Endothelial cell of umbilical vein (primary cell): ENCODE data around the gene SNAPC4.

Experiments
- EZH2 ChIP-seq: IDR thresholded peaks from 2 replicates; pipeline ENCODE4 v1.6.1; 2012; ENCODE audit warnings: borderline replicate concordance, low read depth, mild to moderate bottlenecking, moderate library complexity, low read length, inconsistent platforms; ENCODE audit not compliant: severe bottlenecking
- FOS ChIP-seq: IDR thresholded peaks from 2 replicates; pipeline ENCODE4 v1.6.1; 2011; ENCODE audit warnings: mild to moderate bottlenecking, low read length, moderate library complexity, borderline replicate concordance; ENCODE audit not compliant: insufficient read depth
- MYC ChIP-seq: IDR thresholded peaks from one replicate; pipeline ENCODE4 v1.6.1; 2011; ENCODE audit warnings: mild to moderate bottlenecking, low read depth, low read length
- POLR2A ChIP-seq: IDR thresholded peaks from 2 replicates; pipeline ENCODE4 v1.6.1; 2012; ENCODE audit warnings: low read depth, mild to moderate bottlenecking, control low read depth, low read length
- POLR2AphosphoS5 ChIP-seq: IDR thresholded peaks from 2 replicates; pipeline ENCODE4 v1.6.1; 2012; ENCODE audit warnings: low read depth, mild to moderate bottlenecking, control low read depth, low read length, moderate library complexity; ENCODE audit not compliant: insufficient read depth
- TF ChIP-seq, protein P1 (sequence below), 2 donors: IDR thresholded peaks; 1 replicate in 1 of 2; 2 replicates in 1 of 2; pipeline ENCODE4 v1.5.1; 2011; ENCODE audit warnings: low read length in 2 of 2, mild to moderate bottlenecking in 2 of 2, moderate library complexity in 2 of 2, control low read depth in 1 of 2, inconsistent platforms in 1 of 2, low read depth in 1 of 2; ENCODE audit not compliant: insufficient read depth in 1 of 2; ENCODE audit errors: extremely low read depth in 1 of 2

- TF ChIP-seq POLR2AphosphoS5 (no peak), MYC (no peak), POLR2A (no peak), EZH2 (no peak), FOS (no peak)
- TF ChIP-seq, protein P1, sequence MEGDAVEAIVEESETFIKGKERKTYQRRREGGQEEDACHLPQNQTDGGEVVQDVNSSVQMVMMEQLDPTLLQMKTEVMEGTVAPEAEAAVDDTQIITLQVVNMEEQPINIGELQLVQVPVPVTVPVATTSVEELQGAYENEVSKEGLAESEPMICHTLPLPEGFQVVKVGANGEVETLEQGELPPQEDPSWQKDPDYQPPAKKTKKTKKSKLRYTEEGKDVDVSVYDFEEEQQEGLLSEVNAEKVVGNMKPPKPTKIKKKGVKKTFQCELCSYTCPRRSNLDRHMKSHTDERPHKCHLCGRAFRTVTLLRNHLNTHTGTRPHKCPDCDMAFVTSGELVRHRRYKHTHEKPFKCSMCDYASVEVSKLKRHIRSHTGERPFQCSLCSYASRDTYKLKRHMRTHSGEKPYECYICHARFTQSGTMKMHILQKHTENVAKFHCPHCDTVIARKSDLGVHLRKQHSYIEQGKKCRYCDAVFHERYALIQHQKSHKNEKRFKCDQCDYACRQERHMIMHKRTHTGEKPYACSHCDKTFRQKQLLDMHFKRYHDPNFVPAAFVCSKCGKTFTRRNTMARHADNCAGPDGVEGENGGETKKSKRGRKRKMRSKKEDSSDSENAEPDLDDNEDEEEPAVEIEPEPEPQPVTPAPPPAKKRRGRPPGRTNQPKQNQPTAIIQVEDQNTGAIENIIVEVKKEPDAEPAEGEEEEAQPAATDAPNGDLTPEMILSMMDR (IDR thresholded peaks at IDR 0.05; ENCODE audit: extremely low read depth in 1 of 2, insufficient read depth in 1 of 2, low read depth in 1 of 2, low read length in 2 of 2) = no peak
These were observed 34.0 kb upstream of the SNAPC4 start for GRCh38 chr9:136433849-136434579.
